Fibroblast of skin of abdomen (primary cell): ENCODE results near the gene NYAP2.

ENCODE experiments used
- DNase-seq: peaks from one replicate; pipeline ENCODE4 v3.0.0-alpha.2; 2013

The NYAP2 gene

GRCh38 chr2:225487878-225488416 lies 88.4 kb downstream of the NYAP2 start:
- DNase-seq: no peak

- DNase-seq: no peak
Measured at GRCh38 chr2:225488743-225489142, 89.2 kb downstream of the NYAP2 start.

- DNase-seq: no peak
Measured at GRCh38 chr2:225493420-225494099, 94.0 kb downstream of the NYAP2 start.

- DNase-seq: peak; percentile 8
Measured at GRCh38 chr2:225494100-225494459, 94.6 kb downstream of the NYAP2 start.

GRCh38 chr2:225495706-225496105 lies 96.2 kb downstream of the NYAP2 start:
- DNase-seq: no peak

- DNase-seq: no peak
Measured at GRCh38 chr2:225496568-225496967, 97.1 kb downstream of the NYAP2 start.

- DNase-seq: no peak
Measured at GRCh38 chr2:225497166-225497565, 97.7 kb downstream of the NYAP2 start.

GRCh38 chr2:225501022-225501421 lies 101.5 kb downstream of the NYAP2 start:
- DNase-seq: no peak

GRCh38 chr2:225502971-225503370 lies 103.5 kb downstream of the NYAP2 start:
- DNase-seq: no peak

- no peak for DNase-seq
Measured at GRCh38 chr2:225510796-225511195, 111.3 kb downstream of the NYAP2 start.

GRCh38 chr2:225512469-225512868 lies 113.0 kb downstream of the NYAP2 start:
- no peak for DNase-seq

- DNase-seq: peak; percentile 10
Measured at GRCh38 chr2:225512876-225513540, 113.5 kb downstream of the NYAP2 start.

- no peak for DNase-seq
Measured at GRCh38 chr2:225515033-225515432, 115.5 kb downstream of the NYAP2 start.

- DNase-seq: no peak
Measured at GRCh38 chr2:225526760-225527390, 127.4 kb downstream of the NYAP2 start.

GRCh38 chr2:225531559-225531958 lies 132.0 kb downstream of the NYAP2 start:
- DNase-seq: no peak

GRCh38 chr2:225532096-225532495 lies 132.6 kb downstream of the NYAP2 start:
- DNase-seq: no peak

GRCh38 chr2:225534037-225534436 lies 134.5 kb downstream of the NYAP2 start:
- no peak for DNase-seq

- DNase-seq: no peak
Measured at GRCh38 chr2:225534697-225535096, 135.2 kb downstream of the NYAP2 start.

GRCh38 chr2:225536036-225536435 lies 136.5 kb downstream of the NYAP2 start:
- DNase-seq: no peak

GRCh38 chr2:225543626-225544025 lies 144.1 kb downstream of the NYAP2 start:
- DNase-seq: no peak

- no peak for DNase-seq
Measured at GRCh38 chr2:225556461-225556860, 157.0 kb downstream of the NYAP2 start.

- DNase-seq: no peak
Measured at GRCh38 chr2:225558399-225559071, 159.0 kb downstream of the NYAP2 start.

GRCh38 chr2:225559072-225559415 lies 159.5 kb downstream of the NYAP2 start:
- no peak for DNase-seq
